ENCODE results near the gene BAIAP2L1.

BAIAP2L1 gene

GRCh38 chr7:98378210-98378819 is 22.6 kb downstream of the BAIAP2L1 start:
- DNase-seq (ENCODE audit: low read depth, low spot score): no peak
- Histone ChIP-seq H3K4me1 (ENCODE audit: insufficient read depth, insufficient read length) (peaks cover 2% of the 10 kb centered on the region), H3K36me3 (ENCODE audit: insufficient read depth, insufficient read length, low read length) (peaks cover 11% of the 10 kb centered on the region), H3K9ac (ENCODE audit: insufficient read length, low read depth) (no peak overlapping the region), H3K9me3 (ENCODE audit: insufficient read depth, low read length) (no peaks in the 10 kb centered on the region), H3K27me3 (ENCODE audit: insufficient read depth, insufficient read length) (no peaks in the 10 kb centered on the region), H3K4me3 (ENCODE audit: insufficient read length, low read depth) (no peak overlapping the region)
- TF ChIP-seq SUZ12 (IDR thresholded peaks at IDR 0.05; ENCODE audit: extremely low read depth, insufficient read depth, insufficient read length): no peak
- no peak for TF ChIP-seq YY1 (IDR thresholded peaks at IDR 0.05; ENCODE audit: insufficient read depth, insufficient read length)
- no peak for TF ChIP-seq ZNF274 (IDR thresholded peaks at IDR 0.05; ENCODE audit: low read depth, low read length)

GRCh38 chr7:98376711-98377110 is 24.2 kb downstream of the BAIAP2L1 start:
- no peak for TF ChIP-seq SUZ12 (IDR thresholded peaks at IDR 0.05; ENCODE audit: extremely low read depth, insufficient read depth, insufficient read length)
- TF ChIP-seq ZNF274 (IDR thresholded peaks at IDR 0.05; ENCODE audit: low read depth, low read length): no peak
- TF ChIP-seq YY1 (IDR thresholded peaks at IDR 0.05; ENCODE audit: insufficient read depth, insufficient read length): no peak
- H3K36me3 ChIP-seq (ENCODE audit: insufficient read depth, insufficient read length, low read length): peaks cover 11% of the 10 kb centered on the region
- DNase-seq (ENCODE audit: low read depth, low spot score): no peak
- H3K4me1 ChIP-seq (ENCODE audit: insufficient read depth, insufficient read length): peaks cover 2% of the 10 kb centered on the region
- H3K9me3 ChIP-seq (ENCODE audit: insufficient read depth, low read length): no peaks in the 10 kb centered on the region
- no peak overlapping the region for H3K4me3 ChIP-seq (ENCODE audit: insufficient read length, low read depth)
- H3K9ac ChIP-seq (ENCODE audit: insufficient read length, low read depth): no peak overlapping the region
- no peaks in the 10 kb centered on the region for H3K27me3 ChIP-seq (ENCODE audit: insufficient read depth, insufficient read length)

- no peak overlapping the region for H3K4me3 ChIP-seq (ENCODE audit: insufficient read length, low read depth)
- DNase-seq (ENCODE audit: low read depth, low spot score): no peak
- H3K9me3 ChIP-seq (ENCODE audit: insufficient read depth, low read length): no peaks in the 10 kb centered on the region
- no peaks in the 10 kb centered on the region for H3K27me3 ChIP-seq (ENCODE audit: insufficient read depth, insufficient read length)
- H3K4me1 ChIP-seq (ENCODE audit: insufficient read depth, insufficient read length): peaks cover 2% of the 10 kb centered on the region
- no peak overlapping the region for H3K9ac ChIP-seq (ENCODE audit: insufficient read length, low read depth)
- TF ChIP-seq ZNF274 (IDR thresholded peaks at IDR 0.05; ENCODE audit: low read depth, low read length) (no peak), YY1 (IDR thresholded peaks at IDR 0.05; ENCODE audit: insufficient read depth, insufficient read length) (no peak), SUZ12 (IDR thresholded peaks at IDR 0.05; ENCODE audit: extremely low read depth, insufficient read depth, insufficient read length) (no peak)
- H3K36me3 ChIP-seq (ENCODE audit: insufficient read depth, insufficient read length, low read length): peaks cover 7% of the 10 kb centered on the region
Observed at GRCh38 chr7:98375664-98376063, 25.2 kb downstream of the BAIAP2L1 start.

- DNase-seq (ENCODE audit: low read depth, low spot score): no peak
- peaks cover 7% of the 10 kb centered on the region for H3K36me3 ChIP-seq (ENCODE audit: insufficient read depth, insufficient read length, low read length)
- H3K27me3 ChIP-seq (ENCODE audit: insufficient read depth, insufficient read length): no peaks in the 10 kb centered on the region
- no peak overlapping the region for H3K9ac ChIP-seq (ENCODE audit: insufficient read length, low read depth)
- TF ChIP-seq ZNF274 (IDR thresholded peaks at IDR 0.05; ENCODE audit: low read depth, low read length): no peak
- TF ChIP-seq SUZ12 (IDR thresholded peaks at IDR 0.05; ENCODE audit: extremely low read depth, insufficient read depth, insufficient read length): no peak
- TF ChIP-seq YY1 (IDR thresholded peaks at IDR 0.05; ENCODE audit: insufficient read depth, insufficient read length): no peak
- no peaks in the 10 kb centered on the region for H3K9me3 ChIP-seq (ENCODE audit: insufficient read depth, low read length)
- no peak overlapping the region for H3K4me3 ChIP-seq (ENCODE audit: insufficient read length, low read depth)
- peaks cover 2% of the 10 kb centered on the region for H3K4me1 ChIP-seq (ENCODE audit: insufficient read depth, insufficient read length)
Observed at GRCh38 chr7:98374285-98374680, 26.6 kb downstream of the BAIAP2L1 start.

- no peak for TF ChIP-seq SUZ12 (IDR thresholded peaks at IDR 0.05; ENCODE audit: extremely low read depth, insufficient read depth, insufficient read length)
- TF ChIP-seq YY1 (IDR thresholded peaks at IDR 0.05; ENCODE audit: insufficient read depth, insufficient read length): no peak
- no peak for TF ChIP-seq ZNF274 (IDR thresholded peaks at IDR 0.05; ENCODE audit: low read depth, low read length)
- Histone ChIP-seq H3K4me3 (ENCODE audit: insufficient read length, low read depth) (no peak overlapping the region), H3K9ac (ENCODE audit: insufficient read length, low read depth) (no peak overlapping the region), H3K9me3 (ENCODE audit: insufficient read depth, low read length) (no peaks in the 10 kb centered on the region), H3K27me3 (ENCODE audit: insufficient read depth, insufficient read length) (no peaks in the 10 kb centered on the region), H3K36me3 (ENCODE audit: insufficient read depth, insufficient read length, low read length) (peaks cover 7% of the 10 kb centered on the region), H3K4me1 (ENCODE audit: insufficient read depth, insufficient read length) (no peaks in the 10 kb centered on the region)
- no peak for DNase-seq (ENCODE audit: low read depth, low spot score)
Observed at GRCh38 chr7:98372993-98373392, 27.9 kb downstream of the BAIAP2L1 start.

- Histone ChIP-seq H3K4me3 (ENCODE audit: insufficient read length, low read depth) (no peak overlapping the region), H3K36me3 (ENCODE audit: insufficient read depth, insufficient read length, low read length) (peaks cover 10% of the 10 kb centered on the region), H3K4me1 (ENCODE audit: insufficient read depth, insufficient read length) (no peaks in the 10 kb centered on the region), H3K9ac (ENCODE audit: insufficient read length, low read depth) (no peak overlapping the region), H3K9me3 (ENCODE audit: insufficient read depth, low read length) (no peaks in the 10 kb centered on the region), H3K27me3 (ENCODE audit: insufficient read depth, insufficient read length) (no peaks in the 10 kb centered on the region)
- DNase-seq (ENCODE audit: low read depth, low spot score): no peak
- TF ChIP-seq ZNF274 (IDR thresholded peaks at IDR 0.05; ENCODE audit: low read depth, low read length): no peak
- no peak for TF ChIP-seq SUZ12 (IDR thresholded peaks at IDR 0.05; ENCODE audit: extremely low read depth, insufficient read depth, insufficient read length)
- no peak for TF ChIP-seq YY1 (IDR thresholded peaks at IDR 0.05; ENCODE audit: insufficient read depth, insufficient read length)
Observed at GRCh38 chr7:98369726-98370125, 31.2 kb downstream of the BAIAP2L1 start.

GRCh38 chr7:98368716-98369115 is 32.2 kb downstream of the BAIAP2L1 start:
- no peak overlapping the region for H3K4me3 ChIP-seq (ENCODE audit: insufficient read length, low read depth)
- no peaks in the 10 kb centered on the region for H3K27me3 ChIP-seq (ENCODE audit: insufficient read depth, insufficient read length)
- H3K9me3 ChIP-seq (ENCODE audit: insufficient read depth, low read length): no peaks in the 10 kb centered on the region
- peaks cover 5% of the 10 kb centered on the region for H3K36me3 ChIP-seq (ENCODE audit: insufficient read depth, insufficient read length, low read length)
- TF ChIP-seq YY1 (IDR thresholded peaks at IDR 0.05; ENCODE audit: insufficient read depth, insufficient read length): no peak
- no peak for TF ChIP-seq ZNF274 (IDR thresholded peaks at IDR 0.05; ENCODE audit: low read depth, low read length)
- no peak for DNase-seq (ENCODE audit: low read depth, low spot score)
- H3K9ac ChIP-seq (ENCODE audit: insufficient read length, low read depth): no peak overlapping the region
- no peaks in the 10 kb centered on the region for H3K4me1 ChIP-seq (ENCODE audit: insufficient read depth, insufficient read length)
